ENCODE data around the gene ATP1A1. TPM values are rescaled to one million over a fixed set of nuclear protein-coding genes. Genes with fewer than 3 reads are reported as not detected.

Gene ATP1A1
- total RNA-seq, 3 donors from 2014 or later = 334 to 383 (median 337) TPM

Other genes starting within 250 kb of the ATP1A1 start
- gene CD58, start 197.8 kb downstream of the ATP1A1 start, total RNA-seq = 10 to 100 TPM in 1 of 3 donors, 1 to 10 TPM in 2; 8.6 to 15.0 (median 9.4) TPM